Tibial artery (tissue), 4 donors: ENCODE results near the gene PSTPIP2.

Experiments
- DNase-seq, 2 donors: peaks; one replicate each; pipeline ENCODE4 v3.0.0-alpha.2; 2019
- H3K27ac ChIP-seq, 2 donors: fragments of 200-600 bp; sonication (generic) in 1 of 2; 1 replicate in 1 of 2; 2 replicates in 1 of 2; pipeline ENCODE4 v1.5.1; 2018 to 2019; ENCODE audit warnings: mild to moderate bottlenecking in 1 of 2
- H3K27me3 ChIP-seq, 2 donors: fragments of 200-600 bp; sonication (generic) in 1 of 2; one replicate each; pipeline versions ENCODE4 v1.5.1 to v1.6.0; 2016 to 2019
- H3K36me3 ChIP-seq, 3 donors: fragments of 200-600 bp; sonication (generic) in 2 of 3; one replicate each; pipeline ENCODE4 v1.5.1; 2016 to 2019; ENCODE audit warnings: mild to moderate bottlenecking in 2 of 3
- H3K4me1 ChIP-seq, 4 donors: fragments of 200-600 bp; sonication (generic) in 2 of 4; 1 replicate in 3 of 4; 2 replicates in 1 of 4; pipeline ENCODE4 v1.5.1; 2016 to 2019
- H3K4me3 ChIP-seq, 2 donors: fragments of 200-600 bp; sonication (generic) in 1 of 2; 1 replicate in 1 of 2; 2 replicates in 1 of 2; pipeline ENCODE4 v1.5.1; 2018 to 2019; ENCODE audit warnings: mild to moderate bottlenecking in 2 of 2
- H3K9me3 ChIP-seq, 3 donors: fragments of 200-600 bp; sonication (generic) in 1 of 3; one replicate each; pipeline ENCODE4 v1.5.1; 2016 to 2019
- CTCF ChIP-seq, 2 experiments: fragments of 200-600 bp in 1 of 2; fragments of 450-650 bp in 1 of 2; IDR thresholded peaks; one replicate each; pipeline ENCODE4 v1.5.1; 2017 to 2019; ENCODE audit warnings: antibody characterized with exemption in 2 of 2, mild to moderate bottlenecking in 1 of 2, moderate library complexity in 1 of 2
- intact Hi-C: fragments of 100-400 bp; cut with DNase I; formaldehyde crosslinking; loops from one replicate; pipeline ENCODE4 v1.15.0; 2023; ENCODE audit warnings: low total_unique reads

The PSTPIP2 gene

GRCh38 chr18:46028536-46028891 is 43.5 kb downstream of the PSTPIP2 start:
- peaks cover 0 to 10% (median 1%) of the 10 kb centered on the region in 4 donors for H3K4me1 ChIP-seq
- TF ChIP-seq CTCF (IDR thresholded peaks at IDR 0.05): no peak
- H3K36me3 ChIP-seq: no peaks in the 10 kb centered on the region
- no peaks in the 10 kb centered on the region for H3K27me3 ChIP-seq
- peak overlapping the region; percentile 54 to 62 for H3K4me3 ChIP-seq
- H3K27ac ChIP-seq: peak overlapping the region; percentile 59 to 73
- no peaks in the 10 kb centered on the region for H3K9me3 ChIP-seq
- DNase-seq: no peak
- intact Hi-C loops: no loop called here

DNA sequence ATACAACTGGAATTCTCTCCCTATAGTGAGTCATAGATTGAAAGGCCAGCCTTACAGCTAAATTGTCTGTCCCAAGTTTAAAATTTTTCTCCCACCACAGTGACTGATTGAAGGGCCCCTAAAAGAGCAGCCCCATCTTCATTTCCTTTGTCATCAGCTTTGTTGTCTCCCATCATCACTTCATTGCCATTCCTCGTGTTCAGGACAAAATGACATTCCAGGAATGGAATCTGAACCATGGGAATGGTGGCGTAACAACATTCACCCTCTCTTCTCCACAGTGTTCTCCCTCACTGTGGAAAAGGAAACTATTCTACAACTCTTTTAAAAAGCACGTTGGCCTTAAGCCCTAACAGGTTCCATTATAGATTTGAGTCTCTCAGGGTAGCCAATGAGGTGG is 52.1 kb downstream of the PSTPIP2 start:
- H3K9me3 ChIP-seq: no peaks in the 10 kb centered on the region
- H3K27ac ChIP-seq: no peak overlapping the region
- H3K4me3 ChIP-seq: no peak overlapping the region
- no peaks in the 10 kb centered on the region for H3K27me3 ChIP-seq
- intact Hi-C loops: no loop called here
- H3K4me1 ChIP-seq: no peaks in the 10 kb centered on the region
- no peak for TF ChIP-seq CTCF (IDR thresholded peaks at IDR 0.05)
- no peaks in the 10 kb centered on the region for H3K36me3 ChIP-seq
- DNase-seq: no peak

- Histone ChIP-seq H3K4me3 (no peak overlapping the region), H3K4me1 (no peaks in the 10 kb centered on the region), H3K36me3 (peaks cover 10 to 29% (median 11%) of the 10 kb centered on the region in 3 donors), H3K9me3 (no peaks in the 10 kb centered on the region), H3K27me3 (no peaks in the 10 kb centered on the region), H3K27ac (no peak overlapping the region)
- no peak for DNase-seq
- no peak for TF ChIP-seq CTCF (IDR thresholded peaks at IDR 0.05)
- intact Hi-C loops: no loop called here
These were observed 58.4 kb downstream of the PSTPIP2 start for GRCh38 chr18:46013484-46014189.

- no peak overlapping the region for H3K27ac ChIP-seq
- H3K4me3 ChIP-seq: no peak overlapping the region
- no peaks in the 10 kb centered on the region for H3K9me3 ChIP-seq
- TF ChIP-seq CTCF (IDR thresholded peaks at IDR 0.05): no peak
- peaks cover 10 to 39% (median 11%) of the 10 kb centered on the region in 3 donors for H3K36me3 ChIP-seq
- intact Hi-C loops: no loop called here
- H3K4me1 ChIP-seq: no peaks in the 10 kb centered on the region
- H3K27me3 ChIP-seq: no peaks in the 10 kb centered on the region
- DNase-seq: peak in 1 of 2 donors; percentile 64
These were observed 61.4 kb downstream of the PSTPIP2 start for GRCh38 chr18:46010676-46011075.

- intact Hi-C loops: no loop called here
- no peak for TF ChIP-seq CTCF (IDR thresholded peaks at IDR 0.05)
- no peak for DNase-seq
- Histone ChIP-seq H3K9me3 (no peaks in the 10 kb centered on the region), H3K27me3 (no peaks in the 10 kb centered on the region), H3K4me1 (no peaks in the 10 kb centered on the region), H3K27ac (no peak overlapping the region), H3K36me3 (peaks cover 10 to 39% (median 11%) of the 10 kb centered on the region in 3 donors), H3K4me3 (no peak overlapping the region)
These were observed 62.0 kb downstream of the PSTPIP2 start for GRCh38 chr18:46010050-46010449.
